Keratinocyte (primary cell): ENCODE measurements around the gene ZW10. TPM values are rescaled to one million over a fixed set of nuclear protein-coding genes. Genes with fewer than 3 reads are reported as not detected.
"Not testable (repeated sequence)": the region's sequence is repeated elsewhere in the genome, so short reads cannot be mapped to it uniquely, and the experiment has no call there.

Experiments used
- DNase-seq: peaks from one replicate; pipeline ENCODE4 v3.0.0-alpha.2; 2011; ENCODE audit warnings: low read depth, missing footprints, low spot score
- FAIRE-seq: peaks from 2 replicates; lab custom pipeline; 2011; peaks lifted over from hg19 to GRCh38; lab: Jason Lieb, UNC
- H2AFZ ChIP-seq: 2 replicates; pipeline ENCODE4 v1.6.0; 2012; ENCODE audit warnings: low read length, control low read depth, inconsistent platforms; ENCODE audit not compliant: control insufficient read depth
- H3K27ac ChIP-seq: 2 replicates; pipeline ENCODE4 v1.5.1; 2011; ENCODE audit warnings: low read length; ENCODE audit not compliant: control insufficient read depth, insufficient read depth
- H3K27me3 ChIP-seq: 3 replicates; pipeline ENCODE4 v1.6.0; 2011; ENCODE audit warnings: low read length; ENCODE audit not compliant: control insufficient read depth, insufficient read depth; ENCODE audit errors: extremely low read depth
- H3K36me3 ChIP-seq, 2 experiments: 2 replicates in 1 of 2; 3 replicates in 1 of 2; pipeline ENCODE4 v1.5.1; 2011; ENCODE audit warnings: low read length in 2 of 2, mild to moderate bottlenecking in 1 of 2; ENCODE audit not compliant: control insufficient read depth in 2 of 2, insufficient read depth in 2 of 2; ENCODE audit errors: extremely low read depth in 1 of 2
- H3K4me1 ChIP-seq: 3 replicates; pipeline ENCODE4 v1.5.1; 2011; ENCODE audit warnings: low read length; ENCODE audit not compliant: control insufficient read depth, insufficient read depth; ENCODE audit errors: extremely low read depth
- H3K4me2 ChIP-seq: 3 replicates; pipeline ENCODE4 v1.6.0; 2011; ENCODE audit warnings: low read depth, low read length; ENCODE audit not compliant: control insufficient read depth, insufficient read depth; ENCODE audit errors: extremely low read depth
- H3K4me3 ChIP-seq, 3 experiments: fragments of 200-600 bp in 1 of 3; sonication (generic) in 1 of 3; 2 replicates in 2 of 3; 3 replicates in 1 of 3; pipeline ENCODE4 v1.5.1; 2011 to 2016; ENCODE audit warnings: low read length in 3 of 3, mild to moderate bottlenecking in 3 of 3, control low read depth in 2 of 3, inconsistent platforms in 1 of 3, low read depth in 1 of 3, mixed read lengths in 1 of 3, mixed run types in 1 of 3, moderate library complexity in 1 of 3; ENCODE audit not compliant: control insufficient read depth in 2 of 3, insufficient read depth in 2 of 3; ENCODE audit errors: extremely low read depth in 1 of 3
- H3K79me2 ChIP-seq: 2 replicates; pipeline ENCODE4 v1.6.0; 2012; ENCODE audit warnings: low read length; ENCODE audit not compliant: control insufficient read depth, insufficient read depth
- H3K9ac ChIP-seq: 3 replicates; pipeline ENCODE4 v1.6.0; 2011; ENCODE audit warnings: low read length; ENCODE audit not compliant: control insufficient read depth, insufficient read depth; ENCODE audit errors: extremely low read depth
- H3K9me1 ChIP-seq: 3 replicates; pipeline ENCODE4 v1.6.0; 2011; ENCODE audit warnings: low read length; ENCODE audit not compliant: control insufficient read depth, insufficient read depth; ENCODE audit errors: extremely low read depth
- H3K9me3 ChIP-seq: 2 replicates; pipeline ENCODE4 v1.5.1; 2012; ENCODE audit warnings: low read depth, low read length; ENCODE audit not compliant: control insufficient read depth
- H4K20me1 ChIP-seq: 3 replicates; pipeline ENCODE4 v1.6.0; 2011; ENCODE audit warnings: low read length; ENCODE audit not compliant: control insufficient read depth, insufficient read depth; ENCODE audit errors: extremely low read depth
- CTCF ChIP-seq, 3 experiments: IDR thresholded peaks in 1 of 3; conservative IDR thresholded peaks in 1 of 3; optimal IDR thresholded peaks in 1 of 3; 2 replicates in 2 of 3; 3 replicates in 1 of 3; pipeline versions ENCODE3 to v1.5.1; 2011; ENCODE audit warnings: low read length in 3 of 3, mild to moderate bottlenecking in 3 of 3, moderate library complexity in 2 of 3, control low read depth in 1 of 3, inconsistent platforms in 1 of 3; ENCODE audit not compliant: insufficient read depth in 2 of 3; ENCODE audit errors: extremely low read depth in 1 of 3
- EZH2 ChIP-seq: IDR thresholded peaks from one replicate; pipeline ENCODE4 v1.6.1; 2012; ENCODE audit warnings: inconsistent platforms, mild to moderate bottlenecking, low read length, moderate library complexity
- dilution Hi-C: fragments of 300-500 bp; cut with MboI; formaldehyde crosslinking; loops from one replicate; pipeline ENCODE4 v1.7.0; 2020; ENCODE audit warnings: low sequenced_read_pairs; ENCODE audit not compliant: extremely low pct_ligation_motif_present
- polyA plus RNA-seq, 5 experiments: library from polyadenylated mRNA; depleted of rRNA in 3 of 5; stranded (reverse) in 3 of 5; stranded (forward) in 1 of 5; unstranded in 1 of 5; fragments of >200 nt; gene quantifications; 1 replicate in 1 of 5; 2 replicates in 3 of 5; 3 replicates in 1 of 5; pipeline versions ENCODE4 v1.2.1 to v1.2.3, GENCODE V29; 2011 to 2012; ENCODE audit warnings: missing spikeins in 2 of 5, low read depth in 1 of 5, low replicate concordance in 1 of 5

ZW10 gene
- polyA plus RNA-seq, 1 donor (not counting 4 experiments of a cell fraction or from before 2014, with no cell fraction given) = 21.3 TPM

GRCh38 chr11:113796663-113797259 lies 23.3 kb upstream of the ZW10 start:
- peak; percentile 11 for DNase-seq
- dilution Hi-C loops = no loop called here
- H3K9ac ChIP-seq = no peak overlapping the region
- H3K9me1 ChIP-seq = no peaks in the 10 kb centered on the region
- peak; percentile 52 to 65 (median 59) for TF ChIP-seq CTCF (optimal IDR thresholded peaks at IDR 0.05 in 1 of 3, IDR thresholded peaks at IDR 0.05 in 1 of 3, conservative IDR thresholded peaks at IDR 0.05 in 1 of 3; ENCODE audit: extremely low read depth in 1 of 3, insufficient read depth in 2 of 3, low read length in 3 of 3)
- no peak for TF ChIP-seq EZH2
- no peak overlapping the region for H3K4me3 ChIP-seq
- no peak overlapping the region for H3K27ac ChIP-seq
- no peak overlapping the region for H3K4me2 ChIP-seq
- no peaks in the 10 kb centered on the region for H4K20me1 ChIP-seq
- FAIRE-seq = peak; percentile 75
- H3K79me2 ChIP-seq = no peaks in the 10 kb centered on the region
- no peaks in the 10 kb centered on the region for H3K9me3 ChIP-seq
- no peaks in the 10 kb centered on the region for H3K27me3 ChIP-seq
- H3K36me3 ChIP-seq = peaks cover 3 to 4% of the 10 kb centered on the region in 2 experiments
- no peak overlapping the region for H2AFZ ChIP-seq
- no peaks in the 10 kb centered on the region for H3K4me1 ChIP-seq

DNA sequence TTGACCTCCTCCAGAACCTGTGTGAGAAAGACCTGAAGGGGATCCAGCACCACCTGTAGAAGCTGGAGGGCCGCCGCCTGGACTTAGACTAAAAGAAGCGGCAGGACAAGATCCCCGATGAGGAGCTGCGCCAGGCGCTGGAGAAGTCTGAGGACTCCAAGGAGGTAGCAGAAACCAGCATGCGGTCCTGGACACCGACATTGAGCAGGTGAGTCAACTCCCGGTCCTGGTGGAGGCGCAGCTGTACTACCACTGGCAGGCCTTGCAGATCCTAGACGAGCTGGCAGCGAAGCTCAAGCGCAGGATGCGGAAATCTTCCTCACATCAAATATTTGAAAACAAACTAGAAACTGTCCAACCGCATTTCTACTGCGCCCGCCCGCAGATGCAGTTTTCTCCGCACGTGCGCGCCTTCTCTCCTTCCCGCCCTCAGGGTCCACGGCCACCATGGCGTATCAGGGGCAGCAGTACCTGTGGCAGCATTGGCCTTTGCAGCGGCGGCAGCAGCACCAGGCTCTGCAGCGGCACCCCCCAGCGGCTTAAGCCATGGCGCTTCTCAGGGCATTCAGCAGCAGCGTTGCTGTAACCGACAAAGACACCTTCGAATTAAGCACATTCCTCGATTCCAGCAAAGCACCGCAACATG lies 16.3 kb upstream of the ZW10 start:
- dilution Hi-C loops = no loop called here

GRCh38 chr11:113789016-113789415 lies 15.5 kb upstream of the ZW10 start:
- H3K4me2 ChIP-seq, H3K4me3 ChIP-seq, H3K27me3 ChIP-seq, H3K9ac ChIP-seq, H3K9me3 ChIP-seq, H4K20me1 ChIP-seq, H2AFZ ChIP-seq, H3K27ac ChIP-seq, H3K36me3 ChIP-seq, H3K9me1 ChIP-seq, FAIRE-seq, DNase-seq, dilution Hi-C loops, H3K79me2 ChIP-seq, H3K4me1 ChIP-seq: not testable (repeated sequence)

More for the DNA sequence above, 16.3 kb upstream of the ZW10 start:
- no peak for TF ChIP-seq CTCF (optimal IDR thresholded peaks at IDR 0.05 in 1 of 3, IDR thresholded peaks at IDR 0.05 in 1 of 3, conservative IDR thresholded peaks at IDR 0.05 in 1 of 3; ENCODE audit: extremely low read depth in 1 of 3, insufficient read depth in 2 of 3, low read length in 3 of 3)
- no peak for TF ChIP-seq EZH2
- H3K4me3 ChIP-seq = no peak overlapping the region
- H3K27ac ChIP-seq = no peak overlapping the region
- FAIRE-seq (no peak), DNase-seq (no peak)
- H3K9ac ChIP-seq = no peak overlapping the region
- no peaks in the 10 kb centered on the region for H3K36me3 ChIP-seq
- no peaks in the 10 kb centered on the region for H3K9me3 ChIP-seq
- no peak overlapping the region for H3K4me2 ChIP-seq
- H3K79me2 ChIP-seq = no peaks in the 10 kb centered on the region
- H3K9me1 ChIP-seq = no peaks in the 10 kb centered on the region
- no peaks in the 10 kb centered on the region for H3K4me1 ChIP-seq
- no peaks in the 10 kb centered on the region for H4K20me1 ChIP-seq
- H2AFZ ChIP-seq = no peak overlapping the region
- H3K27me3 ChIP-seq = peaks cover 3% of the 10 kb centered on the region
